ENCODE measurements around the gene SIRT2. TPM values are rescaled to one million over a fixed set of nuclear protein-coding genes. Genes with fewer than 3 reads are reported as not detected.

The SIRT2 gene
- total and polyA plus RNA-seq, 2 of the 13 experiments (the other 11 are each of a cell fraction or from before 2014, with no cell fraction given), result 22.3 to 26.1 TPM

DNA sequence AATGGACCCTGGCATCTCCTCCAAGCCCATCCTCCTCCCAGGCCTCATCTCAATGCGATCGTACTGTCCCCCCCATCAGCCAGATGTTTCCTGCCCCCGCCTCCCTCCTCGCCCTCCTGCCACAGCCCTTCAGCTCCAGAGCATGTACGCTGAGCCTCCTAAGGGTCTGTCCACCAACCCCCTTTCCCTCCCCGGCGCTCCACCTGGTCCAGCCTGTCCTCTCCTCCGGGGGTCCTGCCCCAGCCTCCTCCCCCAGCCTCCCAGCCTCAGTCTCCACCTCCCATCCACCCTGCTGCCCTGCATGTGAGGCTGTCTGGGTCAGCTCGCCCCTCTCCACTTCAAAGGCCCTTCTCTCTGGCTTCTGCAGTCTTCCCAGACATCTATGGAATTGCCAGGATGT, 4.5 kb downstream of the SIRT2 start (continued):
- TF ChIP-seq, protein P1, sequence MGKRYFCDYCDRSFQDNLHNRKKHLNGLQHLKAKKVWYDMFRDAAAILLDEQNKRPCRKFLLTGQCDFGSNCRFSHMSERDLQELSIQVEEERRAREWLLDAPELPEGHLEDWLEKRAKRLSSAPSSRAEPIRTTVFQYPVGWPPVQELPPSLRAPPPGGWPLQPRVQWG (CRISPR knock-in tag; IDR thresholded peaks at IDR 0.05; ENCODE audit: borderline replicate concordance, low read depth), result no peak
- TF ChIP-seq POLR2AphosphoS5 (IDR thresholded peaks at IDR 0.05; ENCODE audit: low read depth, low read length) (no peak), SNAPC2 (CRISPR knock-in tag; IDR thresholded peaks at IDR 0.05) (no peak)
- TF ChIP-seq, protein P2, sequence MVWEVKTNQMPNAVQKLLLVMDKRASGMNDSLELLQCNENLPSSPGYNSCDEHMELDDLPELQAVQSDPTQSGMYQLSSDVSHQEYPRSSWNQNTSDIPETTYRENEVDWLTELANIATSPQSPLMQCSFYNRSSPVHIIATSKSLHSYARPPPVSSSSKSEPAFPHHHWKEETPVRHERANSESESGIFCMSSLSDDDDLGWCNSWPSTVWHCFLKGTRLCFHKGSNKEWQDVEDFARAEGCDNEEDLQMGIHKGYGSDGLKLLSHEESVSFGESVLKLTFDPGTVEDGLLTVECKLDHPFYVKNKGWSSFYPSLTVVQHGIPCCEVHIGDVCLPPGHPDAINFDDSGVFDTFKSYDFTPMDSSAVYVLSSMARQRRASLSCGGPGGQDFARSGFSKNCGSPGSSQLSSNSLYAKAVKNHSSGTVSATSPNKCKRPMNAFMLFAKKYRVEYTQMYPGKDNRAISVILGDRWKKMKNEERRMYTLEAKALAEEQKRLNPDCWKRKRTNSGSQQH (CRISPR knock-in tag; IDR thresholded peaks at IDR 0.05; ENCODE audit: low read depth), result no peak

DNA sequence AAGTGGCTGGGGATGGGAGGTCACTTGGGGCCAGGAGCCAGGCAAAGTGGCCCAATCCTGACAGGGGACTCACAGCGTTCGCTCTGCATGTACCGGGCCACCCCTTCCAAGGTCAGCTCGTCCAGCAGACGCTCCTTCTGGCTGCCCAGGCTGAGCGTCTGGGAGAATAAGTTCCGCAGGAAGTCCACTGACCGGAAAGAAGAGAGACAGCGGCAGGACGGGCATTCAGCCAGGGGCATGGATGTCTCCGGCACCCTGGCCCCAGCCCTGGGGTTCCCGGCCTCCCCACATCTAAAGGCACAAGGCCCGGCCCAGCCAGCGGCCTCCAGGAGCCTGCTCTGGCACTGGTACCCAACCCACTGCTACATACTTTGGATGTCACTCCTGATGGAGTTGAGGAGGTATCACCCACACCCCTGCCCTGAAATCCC, 6.1 kb downstream of the SIRT2 start:
- ChIA-PET POLR2A (no interaction called here), CTCF (ENCODE audit: low intra/inter-chr PET ratio, low total read pairs) (no interaction called here)
- no TSS peak for BruUV-seq (replicated peaks)
- DNase-seq (ENCODE audit: low spot score) (no peak), FAIRE-seq (no peak), ATAC-seq (no peak)
- Histone ChIP-seq H3K4me1 (ENCODE audit: insufficient read depth, low read length) (peaks cover 9% of the 10 kb centered on the region), H3K9me3 (ENCODE audit: low read length) (no peaks in the 10 kb centered on the region), H3K9ac (ENCODE audit: insufficient read depth, low read depth, low read length) (no peak overlapping the region), H3K27me3 (ENCODE audit: control insufficient read depth in 1 of 2, insufficient read depth in 2 of 2, low read length in 2 of 2) (no peaks in the 10 kb centered on the region), H3K4me3 (replicated peaks in 1 of 3; ENCODE audit: insufficient read depth in 1 of 3, low read depth in 2 of 3, low read length in 3 of 3) (no peak overlapping the region), H3K79me2 (ENCODE audit: insufficient read depth, low read length) (no peaks in the 10 kb centered on the region), H3K4me2 (ENCODE audit: low read depth, low read length) (no peak overlapping the region), H3K36me3 (replicated peaks in 1 of 2; ENCODE audit: control insufficient read depth in 1 of 2, insufficient read depth in 2 of 2, low read length in 2 of 2) (no peaks in the 10 kb centered on the region; a peak in 2 of 5 replicates), H4K20me1 (ENCODE audit: insufficient read depth, low read length) (no peaks in the 10 kb centered on the region), H3K27ac (ENCODE audit: extremely low read length, insufficient read depth, low read length) (no peak overlapping the region), H2AFZ (ENCODE audit: low read length) (no peak overlapping the region)
- intact Hi-C loops (cut with micrococcal nuclease; ENCODE audit: unreplicated experiment) (no loop called here), in situ Hi-C loops (cut with HindIII; ENCODE audit: extremely low pct_ligation_motif_present, low pct_unique_long_range_greater_than_20kb) (no loop called here)
- WGBS (ENCODE audit: low lambda C conversion rate), result 95% methylated on average over 13 of the region's 14 CpGs
- TF ChIP-seq ZSCAN25 (CRISPR knock-in tag; IDR thresholded peaks at IDR 0.05), result no peak
- TF ChIP-seq, protein P3, sequence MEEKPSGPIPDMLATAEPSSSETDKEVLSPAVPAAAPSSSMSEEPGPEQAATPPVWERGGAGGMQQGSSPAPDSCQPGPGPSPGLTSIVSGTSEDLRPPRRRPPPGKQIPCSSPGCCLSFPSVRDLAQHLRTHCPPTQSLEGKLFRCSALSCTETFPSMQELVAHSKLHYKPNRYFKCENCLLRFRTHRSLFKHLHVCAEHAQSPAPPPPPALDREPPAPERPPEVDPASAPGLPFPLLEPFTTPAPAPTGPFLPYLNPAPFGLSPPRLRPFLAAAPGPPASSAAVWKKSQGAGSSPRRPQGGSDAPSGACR (CRISPR knock-in tag; IDR thresholded peaks at IDR 0.05), result no peak
- TF ChIP-seq, protein P4, sequence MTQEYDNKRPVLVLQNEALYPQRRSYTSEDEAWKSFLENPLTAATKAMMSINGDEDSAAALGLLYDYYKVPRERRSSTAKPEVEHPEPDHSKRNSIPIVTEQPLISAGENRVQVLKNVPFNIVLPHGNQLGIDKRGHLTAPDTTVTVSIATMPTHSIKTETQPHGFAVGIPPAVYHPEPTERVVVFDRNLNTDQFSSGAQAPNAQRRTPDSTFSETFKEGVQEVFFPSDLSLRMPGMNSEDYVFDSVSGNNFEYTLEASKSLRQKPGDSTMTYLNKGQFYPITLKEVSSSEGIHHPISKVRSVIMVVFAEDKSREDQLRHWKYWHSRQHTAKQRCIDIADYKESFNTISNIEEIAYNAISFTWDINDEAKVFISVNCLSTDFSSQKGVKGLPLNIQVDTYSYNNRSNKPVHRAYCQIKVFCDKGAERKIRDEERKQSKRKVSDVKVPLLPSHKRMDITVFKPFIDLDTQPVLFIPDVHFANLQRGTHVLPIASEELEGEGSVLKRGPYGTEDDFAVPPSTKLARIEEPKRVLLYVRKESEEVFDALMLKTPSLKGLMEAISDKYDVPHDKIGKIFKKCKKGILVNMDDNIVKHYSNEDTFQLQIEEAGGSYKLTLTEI (CRISPR knock-in tag; conservative IDR thresholded peaks at IDR 0.05), result no peak
- no peak for TF ChIP-seq ZNF747 (CRISPR knock-in tag; IDR thresholded peaks at IDR 0.05; ENCODE audit: borderline replicate concordance)
- no peak for TF ChIP-seq MTA1 (CRISPR knock-in tag; IDR thresholded peaks at IDR 0.05; ENCODE audit: borderline replicate concordance)
- TF ChIP-seq, protein P5, sequence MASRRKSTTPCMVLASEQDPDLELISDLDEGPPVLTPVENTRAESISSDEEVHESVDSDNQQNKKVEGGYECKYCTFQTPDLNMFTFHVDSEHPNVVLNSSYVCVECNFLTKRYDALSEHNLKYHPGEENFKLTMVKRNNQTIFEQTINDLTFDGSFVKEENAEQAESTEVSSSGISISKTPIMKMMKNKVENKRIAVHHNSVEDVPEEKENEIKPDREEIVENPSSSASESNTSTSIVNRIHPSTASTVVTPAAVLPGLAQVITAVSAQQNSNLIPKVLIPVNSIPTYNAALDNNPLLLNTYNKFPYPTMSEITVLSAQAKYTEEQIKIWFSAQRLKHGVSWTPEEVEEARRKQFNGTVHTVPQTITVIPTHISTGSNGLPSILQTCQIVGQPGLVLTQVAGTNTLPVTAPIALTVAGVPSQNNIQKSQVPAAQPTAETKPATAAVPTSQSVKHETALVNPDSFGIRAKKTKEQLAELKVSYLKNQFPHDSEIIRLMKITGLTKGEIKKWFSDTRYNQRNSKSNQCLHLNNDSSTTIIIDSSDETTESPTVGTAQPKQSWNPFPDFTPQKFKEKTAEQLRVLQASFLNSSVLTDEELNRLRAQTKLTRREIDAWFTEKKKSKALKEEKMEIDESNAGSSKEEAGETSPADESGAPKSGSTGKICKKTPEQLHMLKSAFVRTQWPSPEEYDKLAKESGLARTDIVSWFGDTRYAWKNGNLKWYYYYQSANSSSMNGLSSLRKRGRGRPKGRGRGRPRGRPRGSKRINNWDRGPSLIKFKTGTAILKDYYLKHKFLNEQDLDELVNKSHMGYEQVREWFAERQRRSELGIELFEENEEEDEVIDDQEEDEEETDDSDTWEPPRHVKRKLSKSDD (CRISPR knock-in tag; IDR thresholded peaks at IDR 0.05; ENCODE audit: low read depth), result no peak
- TF ChIP-seq, protein P6, sequence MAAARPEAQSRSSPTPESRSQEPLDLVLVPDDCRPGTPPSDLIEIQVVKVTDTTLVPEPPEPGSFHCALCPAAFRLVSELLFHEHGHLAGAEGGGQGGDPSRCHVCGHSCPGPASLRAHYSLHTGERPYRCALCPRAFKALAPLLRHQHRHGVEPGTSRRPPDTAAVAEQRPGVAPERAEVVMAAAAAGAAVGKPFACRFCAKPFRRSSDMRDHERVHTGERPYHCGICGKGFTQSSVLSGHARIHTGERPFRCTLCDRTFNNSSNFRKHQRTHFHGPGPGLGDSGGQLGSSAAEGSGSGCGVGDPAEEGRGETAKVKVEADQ (CRISPR knock-in tag; IDR thresholded peaks at IDR 0.05; ENCODE audit: borderline replicate concordance), result no peak
- TF ChIP-seq ZNF589 (CRISPR knock-in tag; conservative IDR thresholded peaks at IDR 0.05), result no peak
- TF ChIP-seq, protein P7, sequence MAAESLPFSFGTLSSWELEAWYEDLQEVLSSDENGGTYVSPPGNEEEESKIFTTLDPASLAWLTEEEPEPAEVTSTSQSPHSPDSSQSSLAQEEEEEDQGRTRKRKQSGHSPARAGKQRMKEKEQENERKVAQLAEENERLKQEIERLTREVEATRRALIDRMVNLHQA (CRISPR knock-in tag; IDR thresholded peaks at IDR 0.05), result no peak

All from HepG2 (cell line).